Fibroblast of lung (primary cell): ENCODE results near the gene DCUN1D1.

ENCODE experiments used
- EZH2 ChIP-seq: IDR thresholded peaks from 2 replicates; pipeline ENCODE4 v1.5.1; 2012; ENCODE audit warnings: low read length, control low read depth, mild to moderate bottlenecking; ENCODE audit errors: missing control alignments
- TF ChIP-seq, protein P1 (sequence below), 2 donors: IDR thresholded peaks in 1 of 2; conservative IDR thresholded peaks in 1 of 2; 1 replicate in 1 of 2; 2 replicates in 1 of 2; pipeline ENCODE4 v1.5.1; 2011 to 2012; ENCODE audit warnings: low read length in 2 of 2, control low read depth in 1 of 2, inconsistent platforms in 1 of 2, low read depth in 1 of 2, mild to moderate bottlenecking in 1 of 2

DNA sequence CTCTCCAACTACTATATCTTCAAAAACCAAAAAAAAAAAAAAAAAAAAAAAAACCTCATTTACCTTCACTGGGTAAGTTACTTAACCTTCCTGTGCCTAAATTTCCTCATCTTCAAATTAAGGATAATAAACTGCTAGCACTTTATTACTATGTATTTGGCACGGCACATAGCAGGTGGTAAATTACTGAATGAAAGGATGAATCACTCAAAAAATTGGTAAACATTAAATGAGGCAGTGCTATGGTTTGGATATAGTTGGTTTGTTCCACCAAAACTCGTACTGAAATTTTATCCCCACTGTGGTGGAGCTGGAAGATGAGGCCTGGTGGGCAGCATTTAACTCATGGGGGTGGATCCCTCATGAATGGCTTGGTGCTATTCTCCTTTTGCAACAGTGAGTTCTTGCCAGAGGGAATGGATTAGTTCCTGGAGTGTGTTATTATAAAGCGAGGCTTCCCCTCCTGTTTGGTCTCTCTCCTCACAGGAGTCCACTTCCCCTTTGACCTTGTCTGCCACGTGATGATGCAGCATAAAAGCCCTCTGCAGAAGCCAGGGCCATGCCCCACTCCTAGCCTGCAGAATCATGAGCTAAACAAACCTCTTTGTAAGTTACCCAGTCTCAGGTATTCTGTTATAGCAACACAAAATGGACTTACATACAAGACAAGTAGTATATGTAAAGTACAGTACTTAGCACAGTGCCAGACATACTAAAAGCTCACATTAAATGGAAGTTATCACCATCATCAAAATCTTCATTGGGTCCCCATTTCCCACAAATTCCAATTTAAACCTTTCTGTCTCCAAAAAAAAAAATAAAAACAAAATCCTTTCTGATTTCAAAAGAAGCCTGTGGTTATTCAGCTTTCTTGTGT lies 20.6 kb downstream of the DCUN1D1 start:
- TF ChIP-seq, protein P1, sequence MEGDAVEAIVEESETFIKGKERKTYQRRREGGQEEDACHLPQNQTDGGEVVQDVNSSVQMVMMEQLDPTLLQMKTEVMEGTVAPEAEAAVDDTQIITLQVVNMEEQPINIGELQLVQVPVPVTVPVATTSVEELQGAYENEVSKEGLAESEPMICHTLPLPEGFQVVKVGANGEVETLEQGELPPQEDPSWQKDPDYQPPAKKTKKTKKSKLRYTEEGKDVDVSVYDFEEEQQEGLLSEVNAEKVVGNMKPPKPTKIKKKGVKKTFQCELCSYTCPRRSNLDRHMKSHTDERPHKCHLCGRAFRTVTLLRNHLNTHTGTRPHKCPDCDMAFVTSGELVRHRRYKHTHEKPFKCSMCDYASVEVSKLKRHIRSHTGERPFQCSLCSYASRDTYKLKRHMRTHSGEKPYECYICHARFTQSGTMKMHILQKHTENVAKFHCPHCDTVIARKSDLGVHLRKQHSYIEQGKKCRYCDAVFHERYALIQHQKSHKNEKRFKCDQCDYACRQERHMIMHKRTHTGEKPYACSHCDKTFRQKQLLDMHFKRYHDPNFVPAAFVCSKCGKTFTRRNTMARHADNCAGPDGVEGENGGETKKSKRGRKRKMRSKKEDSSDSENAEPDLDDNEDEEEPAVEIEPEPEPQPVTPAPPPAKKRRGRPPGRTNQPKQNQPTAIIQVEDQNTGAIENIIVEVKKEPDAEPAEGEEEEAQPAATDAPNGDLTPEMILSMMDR (conservative IDR thresholded peaks at IDR 0.05 in 1 of 2, IDR thresholded peaks at IDR 0.05 in 1 of 2; ENCODE audit: low read depth in 1 of 2, low read length in 2 of 2): no peak
- no peak for TF ChIP-seq EZH2
